Measurements from ENCODE around the gene MRTO4. TPM values are rescaled to one million over a fixed set of nuclear protein-coding genes. Genes with fewer than 3 reads are reported as not detected.
"Not testable (repeated sequence)": the region's sequence is repeated elsewhere in the genome, so short reads cannot be mapped to it uniquely, and the experiment has no call there.

MRTO4 gene
- total RNA-seq, 1 donor from 2014 or later: 32.0 TPM

GRCh38 chr1:19210772-19211549 lies 40.6 kb upstream of the MRTO4 start:
- Mint-ChIP-seq H3K4me3 (peak overlapping the region; percentile 94), H3K27me3 (ENCODE audit: low read depth) (no peaks in the 10 kb centered on the region), H3K27ac (peak overlapping the region; percentile 100), H3K4me1 (peaks cover 48% of the 10 kb centered on the region), H3K36me3 (peaks cover 5% of the 10 kb centered on the region), H3K9me3 (no peaks in the 10 kb centered on the region)
- no peak for DNase-seq (ENCODE audit: low spot score in 2 of 2, unreplicated experiment in 2 of 2)
- TF ChIP-seq CTCF (IDR thresholded peaks at IDR 0.05; ENCODE audit: unreplicated experiment): no peak

- Mint-ChIP-seq H3K27me3 (ENCODE audit: low read depth) (no peaks in the 10 kb centered on the region), H3K36me3 (peaks cover 7% of the 10 kb centered on the region), H3K9me3 (no peaks in the 10 kb centered on the region), H3K27ac (peak overlapping the region; percentile 3), H3K4me3 (no peak overlapping the region), H3K4me1 (peaks cover 43% of the 10 kb centered on the region)
- no peak for TF ChIP-seq CTCF (IDR thresholded peaks at IDR 0.05; ENCODE audit: unreplicated experiment)
- DNase-seq (ENCODE audit: low spot score in 2 of 2, unreplicated experiment in 2 of 2): no peak
Measured at GRCh38 chr1:19212167-19212566, 39.4 kb upstream of the MRTO4 start.

- peaks cover 12% of the 10 kb centered on the region for H3K36me3 Mint-ChIP-seq
- TF ChIP-seq CTCF (IDR thresholded peaks at IDR 0.05; ENCODE audit: unreplicated experiment): no peak
- H3K4me1 Mint-ChIP-seq: peaks cover 34% of the 10 kb centered on the region
- no peak overlapping the region for H3K27ac Mint-ChIP-seq
- no peaks in the 10 kb centered on the region for H3K27me3 Mint-ChIP-seq (ENCODE audit: low read depth)
- H3K4me3 Mint-ChIP-seq: no peak overlapping the region
- H3K9me3 Mint-ChIP-seq: no peaks in the 10 kb centered on the region
- DNase-seq (ENCODE audit: low spot score in 2 of 2, unreplicated experiment in 2 of 2): no peak
Measured at GRCh38 chr1:19213580-19213979, 38.0 kb upstream of the MRTO4 start.

- Mint-ChIP-seq H3K4me1 (peaks cover 13% of the 10 kb centered on the region), H3K36me3 (peaks cover 30% of the 10 kb centered on the region)
- H3K27me3 Mint-ChIP-seq (ENCODE audit: low read depth); H3K27ac Mint-ChIP-seq; H3K9me3 Mint-ChIP-seq; H3K4me3 Mint-ChIP-seq; DNase-seq (ENCODE audit: low spot score in 2 of 2, unreplicated experiment in 2 of 2): not testable (repeated sequence)
Measured at GRCh38 chr1:19216585-19216984, 35.0 kb upstream of the MRTO4 start.

- no peak overlapping the region for H3K27ac Mint-ChIP-seq
- no peaks in the 10 kb centered on the region for H3K27me3 Mint-ChIP-seq (ENCODE audit: low read depth)
- TF ChIP-seq CTCF (IDR thresholded peaks at IDR 0.05; ENCODE audit: unreplicated experiment): no peak
- peaks cover 41% of the 10 kb centered on the region for H3K36me3 Mint-ChIP-seq
- no peak overlapping the region for H3K4me3 Mint-ChIP-seq
- H3K9me3 Mint-ChIP-seq: no peaks in the 10 kb centered on the region
- H3K4me1 Mint-ChIP-seq: no peaks in the 10 kb centered on the region
- no peak for DNase-seq (ENCODE audit: low spot score in 2 of 2, unreplicated experiment in 2 of 2)
Measured at GRCh38 chr1:19219451-19219850, 32.2 kb upstream of the MRTO4 start.

- DNase-seq (ENCODE audit: low spot score in 2 of 2, unreplicated experiment in 2 of 2): no peak
- H3K36me3 Mint-ChIP-seq: peaks cover 45% of the 10 kb centered on the region
- peak overlapping the region; percentile 14 for H3K27ac Mint-ChIP-seq
- TF ChIP-seq CTCF (IDR thresholded peaks at IDR 0.05; ENCODE audit: unreplicated experiment): no peak
- no peaks in the 10 kb centered on the region for H3K27me3 Mint-ChIP-seq (ENCODE audit: low read depth)
- no peaks in the 10 kb centered on the region for H3K4me1 Mint-ChIP-seq
- H3K4me3 Mint-ChIP-seq: no peak overlapping the region
- no peaks in the 10 kb centered on the region for H3K9me3 Mint-ChIP-seq
Measured at GRCh38 chr1:19220080-19220846, 31.3 kb upstream of the MRTO4 start.
